GM12878 (cell line): ENCODE measurements around the gene NT5DC3.

ENCODE experiments used
- POLR2AphosphoS5 ChIP-seq: IDR thresholded peaks from 2 replicates; pipeline ENCODE4 v1.6.1; 2011; ENCODE audit warnings: mild to moderate bottlenecking, low read length, inconsistent platforms
- ZZZ3 ChIP-seq: IDR thresholded peaks from 2 replicates; pipeline ENCODE4 v1.6.1; 2011; ENCODE audit warnings: low read depth; ENCODE audit not compliant: control insufficient read depth, insufficient read length

GRCh38 chr12:103833095-103833775, 7.8 kb downstream of the NT5DC3 start:
- TF ChIP-seq ZZZ3 (no peak), POLR2AphosphoS5 (no peak)
